Stimulated activated CD8-positive, alpha-beta memory T cell treated with anti-CD3 and anti-CD28 coated beads, Interleukin-15, amount 100 ng/mL, for 24 hours (primary cell): ENCODE data around the gene KIF26B.

Experiments
- DNase-seq: peaks from one replicate; pipeline ENCODE4 v3.0.0-alpha.2; 2020; ENCODE audit warnings: low read depth

The KIF26B gene

GRCh38 chr1:245241526-245242130, 86.8 kb downstream of the KIF26B start:
- DNase-seq = no peak

- DNase-seq = no peak
These were observed 88.2 kb downstream of the KIF26B start for GRCh38 chr1:245242989-245243388.

GRCh38 chr1:245245021-245245667, 90.4 kb downstream of the KIF26B start:
- DNase-seq = no peak

GRCh38 chr1:245246433-245246832, 91.6 kb downstream of the KIF26B start:
- DNase-seq = no peak

GRCh38 chr1:245247356-245247755, 92.6 kb downstream of the KIF26B start:
- no peak for DNase-seq

GRCh38 chr1:245247801-245248200, 93.0 kb downstream of the KIF26B start:
- no peak for DNase-seq

- DNase-seq = no peak
These were observed 93.5 kb downstream of the KIF26B start for GRCh38 chr1:245248231-245248731.

GRCh38 chr1:245255783-245256182, 101.0 kb downstream of the KIF26B start:
- DNase-seq = no peak

- no peak for DNase-seq
These were observed 101.7 kb downstream of the KIF26B start for GRCh38 chr1:245256528-245256927.

- no peak for DNase-seq
These were observed 103.6 kb downstream of the KIF26B start for GRCh38 chr1:245258271-245258920.

GRCh38 chr1:245260110-245260882, 105.5 kb downstream of the KIF26B start:
- no peak for DNase-seq

GRCh38 chr1:245260883-245261282, 106.1 kb downstream of the KIF26B start:
- DNase-seq = no peak

GRCh38 chr1:245261786-245262185, 107.0 kb downstream of the KIF26B start:
- DNase-seq = no peak

GRCh38 chr1:245263529-245264095, 108.8 kb downstream of the KIF26B start:
- DNase-seq = no peak

- DNase-seq = no peak
These were observed 109.4 kb downstream of the KIF26B start for GRCh38 chr1:245264226-245264625.

GRCh38 chr1:245266105-245266504, 111.3 kb downstream of the KIF26B start:
- no peak for DNase-seq

- DNase-seq = no peak
These were observed 115.3 kb downstream of the KIF26B start for GRCh38 chr1:245270063-245270462.

GRCh38 chr1:245270972-245271371, 116.2 kb downstream of the KIF26B start:
- no peak for DNase-seq

GRCh38 chr1:245272676-245273075, 117.9 kb downstream of the KIF26B start:
- no peak for DNase-seq

GRCh38 chr1:245276445-245276844, 121.7 kb downstream of the KIF26B start:
- no peak for DNase-seq

GRCh38 chr1:245277276-245277675, 122.5 kb downstream of the KIF26B start:
- DNase-seq = no peak

GRCh38 chr1:245278846-245279245, 124.1 kb downstream of the KIF26B start:
- no peak for DNase-seq
